AG10803 (cell line): ENCODE measurements around the gene UNC45B.

Experiments used
- DNase-seq: peaks from one replicate; pipeline ENCODE4 v3.0.0; 2010; ENCODE audit warnings: low read depth
- H3K4me3 ChIP-seq: 2 replicates; pipeline ENCODE4 v1.5.1; 2011; ENCODE audit warnings: mild to moderate bottlenecking, low read length, control low read depth
- CTCF ChIP-seq: conservative IDR thresholded peaks from 2 replicates; pipeline ENCODE4 v1.5.1; 2011; ENCODE audit warnings: mild to moderate bottlenecking, low read length, control low read depth, inconsistent platforms

The UNC45B gene

GRCh38 chr17:35238821-35239220 lies 91.2 kb downstream of the UNC45B start:
- TF ChIP-seq CTCF = no peak
- peak; percentile 53 for DNase-seq
- H3K4me3 ChIP-seq = no peak overlapping the region
